MM.1S (cell line): Measurements from ENCODE around the gene SAMD9L.

Experiments used
- EZH2 ChIP-seq: fragments of 300-600 bp; sonication (generic); optimal IDR thresholded peaks from 2 replicates; pipeline ENCODE3; 2017; ENCODE audit warnings: low read depth, mild to moderate bottlenecking, antibody characterized with exemption, low read length, mixed read lengths
- TF ChIP-seq, protein P1 (sequence below): fragments of 300-600 bp; sonication (generic); IDR thresholded peaks from 2 replicates; pipeline ENCODE4 v1.5.1; 2016; ENCODE audit warnings: antibody characterized with exemption, low read length, mixed read lengths

- TF ChIP-seq, protein P1, sequence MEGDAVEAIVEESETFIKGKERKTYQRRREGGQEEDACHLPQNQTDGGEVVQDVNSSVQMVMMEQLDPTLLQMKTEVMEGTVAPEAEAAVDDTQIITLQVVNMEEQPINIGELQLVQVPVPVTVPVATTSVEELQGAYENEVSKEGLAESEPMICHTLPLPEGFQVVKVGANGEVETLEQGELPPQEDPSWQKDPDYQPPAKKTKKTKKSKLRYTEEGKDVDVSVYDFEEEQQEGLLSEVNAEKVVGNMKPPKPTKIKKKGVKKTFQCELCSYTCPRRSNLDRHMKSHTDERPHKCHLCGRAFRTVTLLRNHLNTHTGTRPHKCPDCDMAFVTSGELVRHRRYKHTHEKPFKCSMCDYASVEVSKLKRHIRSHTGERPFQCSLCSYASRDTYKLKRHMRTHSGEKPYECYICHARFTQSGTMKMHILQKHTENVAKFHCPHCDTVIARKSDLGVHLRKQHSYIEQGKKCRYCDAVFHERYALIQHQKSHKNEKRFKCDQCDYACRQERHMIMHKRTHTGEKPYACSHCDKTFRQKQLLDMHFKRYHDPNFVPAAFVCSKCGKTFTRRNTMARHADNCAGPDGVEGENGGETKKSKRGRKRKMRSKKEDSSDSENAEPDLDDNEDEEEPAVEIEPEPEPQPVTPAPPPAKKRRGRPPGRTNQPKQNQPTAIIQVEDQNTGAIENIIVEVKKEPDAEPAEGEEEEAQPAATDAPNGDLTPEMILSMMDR: peak; percentile 81
- no peak for TF ChIP-seq EZH2
Measured at GRCh38 chr7:93092757-93093370, 55.3 kb downstream of the SAMD9L start.
